Stimulated activated CD8-positive, alpha-beta memory T cell treated with anti-CD3 and anti-CD28 coated beads, Interleukin-12 subunit alpha, Interleukin-12 subunit beta, amount 100 ng/mL, for 4 hours (primary cell): ENCODE data around the gene CYP2B6.
"Not testable (repeated sequence)": the region's sequence is repeated elsewhere in the genome, so short reads cannot be mapped to it uniquely, and the experiment has no call there.

Experiments
- DNase-seq: peaks from one replicate; pipeline ENCODE4 v3.0.0-alpha.2; 2020; ENCODE audit warnings: low read depth

Gene CYP2B6

GRCh38 chr19:40980743-40981442, 10.2 kb upstream of the CYP2B6 start:
- not testable (repeated sequence) for DNase-seq

GRCh38 chr19:40981591-40981990, 9.5 kb upstream of the CYP2B6 start:
- no peak for DNase-seq

- no peak for DNase-seq
Observed at GRCh38 chr19:40982594-40983101, 8.4 kb upstream of the CYP2B6 start.

GRCh38 chr19:40989453-40989852, 1.6 kb upstream of the CYP2B6 start:
- no peak for DNase-seq

GRCh38 chr19:40995355-40995754, 4.3 kb downstream of the CYP2B6 start:
- DNase-seq: no peak

GRCh38 chr19:40999018-40999417, 7.9 kb downstream of the CYP2B6 start:
- DNase-seq: not testable (repeated sequence)

GRCh38 chr19:41000310-41000737, 9.2 kb downstream of the CYP2B6 start:
- no peak for DNase-seq

GRCh38 chr19:41001243-41001971, 10.3 kb downstream of the CYP2B6 start:
- no peak for DNase-seq

GRCh38 chr19:41003656-41004055, 12.6 kb downstream of the CYP2B6 start:
- not testable (repeated sequence) for DNase-seq

GRCh38 chr19:41009700-41010235, 18.7 kb downstream of the CYP2B6 start:
- no peak for DNase-seq

- no peak for DNase-seq
Observed at GRCh38 chr19:41013359-41013758, 22.3 kb downstream of the CYP2B6 start.

- DNase-seq: no peak
Observed at GRCh38 chr19:41014643-41015042, 23.6 kb downstream of the CYP2B6 start.

GRCh38 chr19:41016488-41017071, 25.5 kb downstream of the CYP2B6 start:
- no peak for DNase-seq

- DNase-seq: no peak
Observed at GRCh38 chr19:41018736-41019290, 27.7 kb downstream of the CYP2B6 start.

- DNase-seq: no peak
Observed at GRCh38 chr19:41019346-41019745, 28.3 kb downstream of the CYP2B6 start.

- DNase-seq: no peak
Observed at GRCh38 chr19:41023193-41023592, 32.1 kb downstream of the CYP2B6 start.

- no peak for DNase-seq
Observed at GRCh38 chr19:41025411-41025810, 34.3 kb downstream of the CYP2B6 start.

GRCh38 chr19:41025871-41026270, 34.8 kb downstream of the CYP2B6 start:
- no peak for DNase-seq

- DNase-seq: no peak
Observed at GRCh38 chr19:41027273-41027967, 36.3 kb downstream of the CYP2B6 start.

- DNase-seq: no peak
Observed at GRCh38 chr19:41029524-41030432, 38.7 kb downstream of the CYP2B6 start.

GRCh38 chr19:41030651-41031050, 39.6 kb downstream of the CYP2B6 start:
- no peak for DNase-seq
